NOMO-1 treated with dmso at 0.1 percent for 144 hours (cell line): Measurements from ENCODE around the gene CHKB.
"Not testable (repeated sequence)": the region's sequence is repeated elsewhere in the genome, so short reads cannot be mapped to it uniquely, and the experiment has no call there.

Source experiments
- DNase-seq: peaks from one replicate; lab custom pipeline; 2025; ENCODE audit not compliant: unreplicated experiment; lab: John Stamatoyannopoulos, UW

CHKB gene

GRCh38 chr22:50550395-50550794, 32.3 kb downstream of the CHKB start:
- DNase-seq: no peak

- DNase-seq: no peak
Observed at GRCh38 chr22:50548921-50549790, 33.5 kb downstream of the CHKB start.

DNA sequence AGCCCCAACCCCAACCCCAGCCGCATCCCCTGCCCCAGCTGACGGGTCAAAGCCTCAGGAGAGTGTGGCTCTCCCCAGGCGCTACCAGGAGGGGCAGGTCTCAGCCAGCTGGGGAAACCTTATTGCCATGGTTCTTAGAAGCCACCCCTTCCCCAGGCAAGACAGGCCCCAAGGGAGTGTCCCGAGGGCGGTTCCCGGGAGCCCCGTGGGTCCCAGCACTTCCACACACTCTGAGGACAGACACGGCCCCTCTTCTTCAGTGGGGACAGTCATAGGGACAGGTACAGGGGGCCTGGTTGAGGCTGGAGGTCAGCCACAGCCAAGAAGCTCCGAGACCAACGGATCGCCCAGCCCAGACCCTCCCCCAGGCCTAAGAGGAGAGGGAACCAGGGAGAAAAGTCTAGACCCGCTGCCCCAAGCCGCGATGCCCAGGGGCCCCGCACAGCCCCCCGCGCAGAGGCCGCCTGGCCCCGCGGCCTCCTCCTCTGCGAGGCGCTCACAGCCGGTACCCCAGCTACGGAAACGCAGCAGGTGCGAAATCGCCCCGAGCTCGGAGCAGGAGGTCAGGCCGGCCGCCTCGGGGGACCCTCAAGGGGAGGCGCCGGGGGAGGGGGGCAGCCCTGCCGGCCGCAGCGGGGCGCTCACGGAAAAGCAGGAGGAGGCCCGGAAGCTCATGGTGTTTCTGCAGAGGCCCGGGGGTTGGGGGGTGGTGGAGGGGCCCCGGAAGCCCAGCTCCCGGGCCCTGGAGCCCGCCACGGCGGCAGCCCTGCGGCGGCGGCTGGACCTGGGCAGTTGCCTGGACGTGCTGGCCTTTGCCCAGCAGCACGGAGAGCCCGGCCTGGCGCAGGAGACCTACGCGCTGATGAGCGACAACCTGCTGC, 34.4 kb downstream of the CHKB start:
- no peak for DNase-seq

DNA sequence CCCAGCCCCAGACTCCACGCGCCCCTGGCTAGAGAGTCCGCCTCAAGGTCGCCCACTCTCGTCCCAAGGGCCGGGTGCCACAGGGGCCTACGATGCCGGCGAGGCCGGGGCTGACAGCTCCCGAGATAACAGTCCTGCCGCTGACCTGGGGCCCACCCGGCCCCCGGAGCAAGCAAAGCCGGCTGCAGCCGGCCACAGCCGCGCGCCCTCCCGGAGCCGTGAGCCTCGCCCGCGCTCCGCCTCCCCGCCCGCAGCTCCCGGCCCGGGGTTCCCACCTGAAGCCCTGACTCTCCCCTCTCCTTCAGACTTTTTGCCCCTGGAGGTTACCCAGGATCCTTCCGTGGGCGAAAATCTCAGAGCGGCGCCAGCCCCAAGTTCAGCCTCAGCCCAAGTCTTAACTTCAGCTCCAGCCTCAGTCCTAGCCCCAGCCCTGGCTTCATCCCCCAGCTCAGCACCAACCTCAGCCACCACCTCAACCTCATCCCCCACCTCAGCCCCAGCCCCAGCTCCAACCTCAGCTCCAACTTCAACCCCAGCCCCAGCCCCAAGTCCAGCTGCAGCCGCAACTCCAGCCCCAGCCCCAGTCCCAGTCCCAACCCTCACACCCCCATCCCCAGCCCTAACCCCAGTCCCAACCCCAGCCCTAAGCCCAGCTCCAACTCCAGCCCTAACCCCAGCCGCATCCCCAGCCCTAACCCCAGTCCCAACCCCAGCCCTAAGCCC, 35.2 kb downstream of the CHKB start:
- DNase-seq: no peak

DNA sequence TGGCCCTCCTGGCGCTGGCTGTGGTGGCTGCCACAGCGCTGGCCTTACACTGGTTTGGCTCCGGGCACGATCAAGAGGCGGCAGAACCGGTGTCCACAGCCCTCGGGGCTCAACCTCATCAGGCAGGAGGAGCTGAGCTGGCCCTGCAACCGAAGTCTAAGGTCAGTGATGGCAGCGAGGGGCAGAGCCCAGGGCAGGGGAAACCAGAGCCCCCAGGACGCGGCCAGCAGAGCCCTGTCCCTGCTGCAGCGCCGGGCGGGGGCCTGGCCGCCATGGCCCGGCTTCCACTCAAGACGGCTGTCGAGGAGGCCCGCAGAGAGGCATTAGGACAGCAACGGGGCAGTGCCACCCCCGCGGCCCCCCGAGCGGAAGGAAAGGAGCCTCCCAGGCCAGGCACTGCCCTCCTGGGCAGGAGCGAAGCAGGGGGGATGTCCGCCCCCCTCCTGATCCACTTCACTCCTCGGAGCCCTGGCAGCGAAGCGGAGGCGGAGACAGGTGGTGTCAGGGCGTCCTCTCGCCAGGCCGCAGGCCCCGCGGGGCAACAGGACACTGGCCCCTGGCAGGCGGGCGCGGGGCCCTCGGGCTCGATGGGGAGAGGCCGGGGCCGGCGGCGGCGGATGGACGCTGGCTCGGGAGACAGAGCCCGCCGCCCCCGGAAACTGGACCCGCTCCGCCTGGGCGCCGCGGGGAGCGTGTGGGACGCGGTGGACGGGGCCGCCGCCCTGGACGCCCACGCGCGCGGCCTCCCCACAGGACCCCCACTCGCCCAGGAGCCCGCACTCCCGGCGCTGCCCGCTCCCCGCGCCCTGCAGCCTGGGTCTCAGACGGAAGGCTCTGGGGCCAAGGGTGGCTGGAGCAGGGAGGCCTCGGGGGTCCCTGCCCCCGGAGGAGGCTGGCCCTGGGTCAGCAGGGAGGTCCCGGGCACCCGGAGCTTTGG, 36.1 kb downstream of the CHKB start:
- DNase-seq: no peak

DNA sequence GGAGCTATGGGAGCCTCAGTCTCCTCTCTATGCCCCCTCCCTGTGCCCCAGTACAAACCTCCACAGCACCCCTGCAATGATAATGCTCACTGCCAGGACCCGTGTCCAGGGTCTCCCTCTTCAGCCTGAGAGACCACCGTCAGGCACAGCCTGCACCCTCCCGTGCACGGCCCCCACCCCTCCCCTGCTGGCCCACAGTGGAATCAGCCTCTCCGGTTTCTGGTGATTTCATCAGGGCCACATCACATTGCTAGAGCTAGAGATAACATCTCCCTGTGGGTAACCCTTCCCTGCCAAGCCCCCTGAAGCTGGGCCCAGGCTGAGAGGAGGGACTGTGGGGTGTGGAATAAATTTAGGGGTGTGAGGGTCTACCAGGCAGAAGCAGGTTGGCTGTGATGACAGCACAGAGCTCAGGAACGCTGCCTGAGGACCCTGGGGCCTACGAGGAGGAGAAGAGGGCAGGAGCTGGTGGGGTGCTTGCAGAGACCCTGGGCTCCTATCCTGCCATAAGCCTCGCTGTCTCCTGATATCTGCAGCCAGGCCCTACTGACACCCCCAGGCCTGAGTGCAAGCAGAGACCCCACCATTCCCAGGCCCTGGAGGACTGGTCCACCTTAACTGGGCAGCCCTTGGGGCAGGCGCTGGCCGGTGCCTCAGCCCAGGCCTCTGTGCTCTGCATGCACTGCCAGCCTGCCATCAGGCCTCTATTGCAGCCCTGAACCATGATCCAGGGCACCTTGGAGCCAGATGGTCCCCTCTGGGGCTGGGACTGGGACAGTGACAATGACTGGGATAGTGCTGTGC, 36.9 kb downstream of the CHKB start, which contains the start of gene KLHDC7B:
KLHDC7B (plus strand) TSS at position 378 of the 804 bp plus-strand sequence; CDS start at position 723, 345 bp downstream.
- no peak for DNase-seq

- DNase-seq: no peak
Observed at GRCh38 chr22:50544746-50545253, 37.8 kb downstream of the CHKB start.

DNA sequence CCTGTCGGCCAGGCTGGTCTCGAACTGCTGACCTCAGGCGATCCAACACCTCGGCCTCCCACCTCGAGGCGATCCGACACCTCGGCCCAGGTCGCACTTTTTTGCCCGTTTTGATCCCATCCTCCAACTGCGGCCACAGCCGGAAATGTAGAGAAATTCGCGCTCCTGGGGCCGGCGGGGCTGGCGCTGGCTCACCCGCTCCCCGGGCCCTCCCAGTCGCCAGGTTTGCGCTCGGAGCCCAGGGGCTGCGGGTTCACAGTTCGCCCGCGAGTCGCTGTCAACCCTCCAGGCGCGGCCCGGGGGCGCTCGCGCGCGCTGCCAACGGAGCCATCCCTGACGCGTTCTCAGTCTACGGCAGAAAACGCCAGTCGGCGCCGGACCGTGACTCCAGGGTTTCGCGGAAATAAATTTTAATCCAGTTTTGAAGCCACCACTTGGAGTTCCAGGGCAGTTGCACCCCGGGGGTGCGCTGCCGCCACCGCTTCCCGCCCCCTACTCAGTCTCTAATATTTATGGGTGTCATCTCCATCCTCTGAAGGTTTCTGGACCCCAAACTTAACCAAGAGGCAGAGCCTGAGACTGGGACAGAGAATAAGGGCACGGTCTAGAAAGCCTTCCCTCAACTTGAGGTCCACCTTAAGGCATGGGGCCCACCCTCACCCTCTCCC, 38.4 kb downstream of the CHKB start:
- DNase-seq: peak; percentile 69

GRCh38 chr22:50542416-50542927, 40.2 kb downstream of the CHKB start:
- peak; percentile 74 for DNase-seq

GRCh38 chr22:50541667-50542026, 41.0 kb downstream of the CHKB start:
- peak; percentile 58 for DNase-seq

GRCh38 chr22:50540381-50540780, 42.3 kb downstream of the CHKB start:
- DNase-seq: no peak

GRCh38 chr22:50537765-50538164, 44.9 kb downstream of the CHKB start:
- DNase-seq: no peak

GRCh38 chr22:50536226-50536625, 46.4 kb downstream of the CHKB start:
- DNase-seq: no peak

GRCh38 chr22:50535113-50535512, 47.5 kb downstream of the CHKB start:
- DNase-seq: no peak

GRCh38 chr22:50533856-50534711, 48.6 kb downstream of the CHKB start:
- DNase-seq: not testable (repeated sequence)

DNA sequence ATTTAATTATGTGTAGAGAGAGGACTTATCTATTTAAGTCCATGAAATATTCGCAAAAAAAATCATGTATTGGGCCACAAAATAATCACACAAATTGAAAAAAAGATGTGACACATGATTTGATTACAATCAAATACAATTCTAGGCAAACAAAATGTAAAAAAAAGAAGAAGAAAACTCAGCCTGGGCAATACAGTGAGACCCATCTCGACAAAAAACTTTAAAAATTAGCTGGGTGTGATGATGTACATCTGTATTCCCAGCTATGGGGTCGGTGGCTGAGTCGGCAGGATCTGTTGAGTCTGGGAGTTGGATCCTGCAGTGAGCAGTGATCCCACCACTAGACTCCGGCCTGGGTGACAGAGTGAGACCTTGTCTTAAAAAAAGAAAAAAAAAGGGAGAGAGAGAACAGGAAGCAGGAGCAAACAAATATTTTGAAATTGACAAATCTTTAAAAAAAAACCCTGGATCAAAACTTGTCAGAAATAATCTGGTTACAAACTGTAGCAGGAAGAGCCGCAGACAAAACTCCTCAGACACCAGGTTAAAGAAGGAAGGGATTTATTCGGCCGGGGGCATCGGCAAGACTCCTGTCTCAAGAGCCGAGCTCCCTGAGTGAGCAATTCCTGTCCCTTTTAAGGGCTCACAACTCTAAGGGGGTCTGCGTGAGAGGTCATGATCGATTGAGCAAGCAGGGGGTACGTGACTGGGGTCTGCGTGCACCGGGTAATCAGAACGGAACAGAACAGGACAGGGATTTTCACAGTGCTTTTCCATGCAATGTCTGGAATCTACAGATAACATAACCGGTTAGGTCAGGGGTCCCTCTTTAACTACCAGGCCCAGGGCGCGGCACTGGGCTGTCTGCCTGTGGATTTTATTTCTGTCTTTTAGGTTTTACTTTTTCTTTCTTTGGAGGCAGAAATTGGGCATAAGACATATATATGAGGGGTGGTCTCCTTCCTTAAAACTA, 49.5 kb downstream of the CHKB start:
- DNase-seq: no peak
